ENCODE results near the gene GGA1.

- TF ChIP-seq IRF2 (CRISPR knock-in tag; IDR thresholded peaks at IDR 0.05) (no peak), RBM15 (IDR thresholded peaks at IDR 0.05; ENCODE audit: insufficient read depth, low read length) (no peak), SRSF3 (IDR thresholded peaks at IDR 0.05; ENCODE audit: insufficient read depth, low read length) (no peak), GATA2 (CRISPR knock-in tag; IDR thresholded peaks at IDR 0.05) (no peak), EP300 (IDR thresholded peaks at IDR 0.05; ENCODE audit: low read length) (no peak), POLR2AphosphoS5 (IDR thresholded peaks at IDR 0.05; ENCODE audit: control insufficient read depth, insufficient read depth, low read depth, low read length) (no peak)
Observed at GRCh38 chr22:37601203-37601539, 7.5 kb upstream of the GGA1 start.

All from K562 (cell line).